OCI-LY1 (cell line): ENCODE results near the gene GRM7.

Source experiments
- H2AFZ ChIP-seq: fragments of 200-600 bp; sonication (generic), shearing (Covaris generic); 2 replicates; pipeline ENCODE4 v1.6.0; 2014; ENCODE audit warnings: antibody characterized with exemption, mild to moderate bottlenecking, low read length
- H3F3A ChIP-seq: fragments of 200-600 bp; sonication (generic), shearing (Covaris generic); 2 replicates; pipeline ENCODE4 v1.6.0; 2014; ENCODE audit warnings: mild to moderate bottlenecking, antibody characterized with exemption, low read length, moderate library complexity; ENCODE audit not compliant: insufficient read depth
- H3K27ac ChIP-seq: fragments of 200-600 bp; sonication (generic); 2 replicates; pipeline ENCODE4 v1.5.1; 2014; ENCODE audit warnings: low read length, mixed run types, mild to moderate bottlenecking, low read depth; ENCODE audit not compliant: poor library complexity, severe bottlenecking
- H3K27me3 ChIP-seq: fragments of 200-600 bp; sonication (generic); 2 replicates; pipeline ENCODE4 v1.6.0; 2014; ENCODE audit warnings: antibody characterized with exemption, mild to moderate bottlenecking, low read length, moderate library complexity; ENCODE audit not compliant: insufficient read depth
- H3K36me3 ChIP-seq: fragments of 200-600 bp; sonication (generic); 2 replicates; pipeline ENCODE4 v1.6.1; 2014; ENCODE audit warnings: mild to moderate bottlenecking, antibody characterized with exemption, low read length, moderate library complexity, mixed read lengths; ENCODE audit not compliant: insufficient read depth
- H3K4me1 ChIP-seq: fragments of 200-600 bp; sonication (generic); 2 replicates; pipeline ENCODE4 v1.5.1; 2014; ENCODE audit warnings: mild to moderate bottlenecking, low read length, moderate library complexity; ENCODE audit not compliant: insufficient read depth, severe bottlenecking
- H3K4me2 ChIP-seq: fragments of 200-600 bp; sonication (generic), shearing (Covaris generic); 2 replicates; pipeline ENCODE4 v1.6.1; 2014; ENCODE audit warnings: low read length
- H3K4me3 ChIP-seq: fragments of 200-600 bp; sonication (generic); 2 replicates; pipeline ENCODE4 v1.5.1; 2014; ENCODE audit warnings: low read length, low read depth, mild to moderate bottlenecking, mixed read lengths; ENCODE audit not compliant: poor library complexity, severe bottlenecking
- H3K79me2 ChIP-seq: fragments of 200-600 bp; shearing (Covaris generic); 2 replicates; pipeline ENCODE4 v1.6.1; 2016; ENCODE audit warnings: mixed run types, low read length, mixed read lengths; ENCODE audit not compliant: insufficient read depth
- H3K9ac ChIP-seq: fragments of 200-600 bp; sonication (generic), shearing (Covaris generic); 2 replicates; pipeline ENCODE4 v1.6.1; 2014; ENCODE audit warnings: mild to moderate bottlenecking, low read length, mixed read lengths
- H3K9me2 ChIP-seq: fragments of 200-600 bp; sonication (generic), shearing (Covaris generic); 2 replicates; pipeline ENCODE4 v1.6.1; 2014; ENCODE audit warnings: low read depth, mild to moderate bottlenecking, low read length, mixed read lengths
- H3K9me3 ChIP-seq: fragments of 200-600 bp; shearing (Covaris generic); 2 replicates; pipeline ENCODE4 v1.6.1; 2014; ENCODE audit warnings: low read length, mixed read lengths
- H4K20me1 ChIP-seq: fragments of 200-600 bp; sonication (generic), shearing (Covaris generic); 2 replicates; pipeline ENCODE4 v1.6.0; 2016; ENCODE audit warnings: mild to moderate bottlenecking, low read length; ENCODE audit not compliant: insufficient read depth
- CTCF ChIP-seq: fragments of 200-600 bp; sonication (generic), shearing (Covaris generic); IDR thresholded peaks from 2 replicates; pipeline ENCODE4 v1.5.1; 2017; ENCODE audit warnings: mild to moderate bottlenecking, antibody characterized with exemption, low read length, moderate library complexity, mixed read lengths
- EZH2 ChIP-seq: fragments of 200-600 bp; sonication (generic), shearing (Covaris generic); IDR thresholded peaks from 2 replicates; pipeline ENCODE4 v1.8.0; 2017; ENCODE audit warnings: borderline replicate concordance, mixed run types, mild to moderate bottlenecking, antibody characterized with exemption, low read length, moderate library complexity, mixed read lengths

GRM7 gene

GRCh38 chr3:6860149-6860953 is 564 bp upstream of the GRM7 start:
- H3K9me3 ChIP-seq = no peaks in the 10 kb centered on the region
- TF ChIP-seq CTCF = no peak
- no peak for TF ChIP-seq EZH2
- H3K9me2 ChIP-seq = no peaks in the 10 kb centered on the region
- H3K4me3 ChIP-seq = no peak overlapping the region
- H3K9ac ChIP-seq = no peak overlapping the region
- no peaks in the 10 kb centered on the region for H3K4me1 ChIP-seq
- no peak overlapping the region for H3K4me2 ChIP-seq
- no peaks in the 10 kb centered on the region for H4K20me1 ChIP-seq
- no peaks in the 10 kb centered on the region for H3K27me3 ChIP-seq
- no peak overlapping the region for H2AFZ ChIP-seq
- H3K27ac ChIP-seq = no peak overlapping the region
- H3F3A ChIP-seq = no peaks in the 10 kb centered on the region
- H3K79me2 ChIP-seq = no peaks in the 10 kb centered on the region
- no peaks in the 10 kb centered on the region for H3K36me3 ChIP-seq

- no peaks in the 10 kb centered on the region for H4K20me1 ChIP-seq
- H3K9ac ChIP-seq = no peak overlapping the region
- no peaks in the 10 kb centered on the region for H3K79me2 ChIP-seq
- no peaks in the 10 kb centered on the region for H3F3A ChIP-seq
- no peak overlapping the region for H2AFZ ChIP-seq
- H3K27me3 ChIP-seq = no peaks in the 10 kb centered on the region
- no peak for TF ChIP-seq EZH2
- no peak for TF ChIP-seq CTCF
- no peaks in the 10 kb centered on the region for H3K4me1 ChIP-seq
- no peaks in the 10 kb centered on the region for H3K36me3 ChIP-seq
- no peaks in the 10 kb centered on the region for H3K9me3 ChIP-seq
- no peaks in the 10 kb centered on the region for H3K9me2 ChIP-seq
- no peak overlapping the region for H3K4me2 ChIP-seq
- no peak overlapping the region for H3K27ac ChIP-seq
- H3K4me3 ChIP-seq = no peak overlapping the region
Observed at GRCh38 chr3:6861625-6862000, 698 bp downstream of the GRM7 start.

GRCh38 chr3:6862041-6862879 is 1.3 kb downstream of the GRM7 start:
- no peak overlapping the region for H2AFZ ChIP-seq
- H3K27ac ChIP-seq = no peak overlapping the region
- no peaks in the 10 kb centered on the region for H3K9me2 ChIP-seq
- no peaks in the 10 kb centered on the region for H3K9me3 ChIP-seq
- H3F3A ChIP-seq = no peaks in the 10 kb centered on the region
- no peaks in the 10 kb centered on the region for H3K36me3 ChIP-seq
- H3K9ac ChIP-seq = no peak overlapping the region
- no peak overlapping the region for H3K4me3 ChIP-seq
- no peaks in the 10 kb centered on the region for H3K79me2 ChIP-seq
- TF ChIP-seq EZH2 = no peak
- no peak for TF ChIP-seq CTCF
- no peaks in the 10 kb centered on the region for H4K20me1 ChIP-seq
- no peaks in the 10 kb centered on the region for H3K4me1 ChIP-seq
- H3K4me2 ChIP-seq = no peak overlapping the region
- no peaks in the 10 kb centered on the region for H3K27me3 ChIP-seq
